NCI-H1092 treated with DMSO at 0.1 percent for 48 hours (cell line): ENCODE data around the gene FGGY.
"Not testable (repeated sequence)": the region's sequence is repeated elsewhere in the genome, so short reads cannot be mapped to it uniquely, and the experiment has no call there.

Source experiments
- DNase-seq: peaks from one replicate; lab custom pipeline; 2025; lab: John Stamatoyannopoulos, UW

Gene FGGY

DNA sequence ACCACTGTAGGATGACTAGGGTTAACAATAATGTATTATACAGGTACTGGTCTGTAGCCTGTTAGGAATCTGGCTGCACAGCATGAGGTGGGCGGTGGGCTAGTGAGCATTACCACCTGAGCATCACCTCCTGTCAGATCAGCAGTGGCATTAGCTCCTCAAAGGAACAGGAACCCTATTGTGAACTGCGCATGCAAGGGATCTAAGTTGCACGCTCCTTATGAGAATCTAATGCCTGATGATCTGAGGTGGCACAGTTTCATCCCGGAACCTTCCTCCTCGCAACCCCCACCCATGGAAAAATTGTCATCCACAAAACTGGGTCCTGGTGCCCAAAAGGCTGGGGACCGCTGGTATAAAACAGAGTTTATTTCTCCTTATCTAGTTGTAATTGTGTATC, 147.6 kb downstream of the FGGY start:
- no peak for DNase-seq

DNA sequence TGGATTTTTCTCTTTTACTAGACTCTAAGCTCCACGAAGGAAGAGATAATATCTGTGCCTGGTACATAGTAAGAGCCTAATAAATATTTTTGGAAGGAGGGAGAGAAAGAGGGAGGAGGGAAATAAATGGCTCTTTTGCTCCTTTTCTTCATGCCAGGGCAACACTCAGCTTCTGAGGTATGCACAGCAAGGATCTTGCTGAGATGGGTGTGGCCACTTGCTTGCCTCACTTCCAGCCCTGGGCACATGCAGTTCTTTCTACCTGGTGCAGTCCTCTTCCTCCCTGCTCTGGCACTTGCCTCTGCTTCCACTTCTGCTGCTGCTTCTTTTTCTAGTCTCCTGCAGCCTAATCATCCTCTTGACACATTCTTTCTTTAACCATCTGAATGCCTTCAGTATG, 148.1 kb downstream of the FGGY start:
- no peak for DNase-seq

DNA sequence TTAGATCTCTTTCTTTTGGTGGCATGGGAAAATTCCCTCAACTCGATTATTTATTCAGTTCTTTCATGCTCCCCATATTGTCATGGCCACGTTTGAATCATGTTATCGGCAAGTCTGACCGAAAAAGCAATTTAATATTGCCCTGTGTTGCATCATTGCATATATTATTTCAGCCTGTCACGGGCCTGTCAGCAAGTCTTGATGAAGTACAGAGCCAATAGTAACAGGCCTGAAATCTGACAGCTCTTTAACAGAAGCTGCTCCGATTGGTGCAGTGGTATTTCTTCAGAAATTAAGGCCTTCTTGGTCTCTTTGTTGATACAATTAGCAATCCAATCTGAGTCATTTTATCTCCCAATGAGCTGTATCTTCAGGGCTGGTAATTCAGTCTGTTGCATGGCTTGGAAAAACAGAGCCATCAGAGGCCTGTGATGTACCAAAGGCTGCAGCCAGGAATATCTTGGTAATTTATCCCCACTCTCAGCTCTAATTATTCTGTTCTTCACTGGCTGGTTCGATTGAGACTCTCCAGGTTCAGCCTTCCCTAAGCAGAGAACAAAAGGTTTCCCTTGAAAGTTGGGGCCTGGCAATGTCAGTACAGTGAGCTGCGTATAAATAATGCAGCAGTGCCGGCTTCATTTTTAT, 149.5 kb downstream of the FGGY start:
- DNase-seq = no peak

DNA sequence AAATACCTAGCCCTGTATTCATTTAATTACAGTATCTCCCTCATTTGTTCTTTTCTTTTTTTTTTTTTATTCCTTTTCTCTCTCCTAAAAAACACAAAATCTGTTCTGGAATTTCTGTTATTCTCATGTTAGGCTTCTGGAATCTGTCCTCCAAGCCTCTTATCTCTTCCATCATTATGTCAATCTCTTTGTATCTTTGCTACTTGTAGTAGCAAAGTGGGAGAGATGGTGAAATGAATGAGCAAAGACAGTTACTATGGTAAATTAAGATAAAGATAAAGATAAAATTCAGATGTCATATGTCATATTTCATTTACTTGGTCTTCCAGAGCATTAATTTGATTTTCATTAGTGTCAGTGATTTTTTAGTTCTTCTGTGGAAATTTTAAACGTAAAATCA, 155.1 kb downstream of the FGGY start:
- DNase-seq = no peak

DNA sequence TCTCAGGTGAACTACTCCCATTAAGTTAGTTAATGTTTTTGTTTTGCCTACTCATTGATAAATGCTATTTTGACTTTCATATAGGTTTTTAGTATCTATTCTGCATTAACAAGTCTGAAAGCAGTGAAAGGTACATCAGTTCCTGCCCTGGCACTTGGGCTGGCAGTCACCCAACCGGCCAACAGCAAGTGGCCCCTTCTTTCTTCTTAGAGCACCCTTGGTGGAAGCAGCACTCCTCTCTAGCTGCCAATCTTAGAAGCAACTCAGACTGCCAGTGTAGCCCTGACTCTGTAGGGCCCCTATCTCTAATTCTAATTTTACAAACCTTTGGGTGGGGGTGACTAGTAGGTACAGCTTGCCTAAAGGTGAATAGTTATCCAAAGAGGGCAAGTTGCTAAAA, 155.7 kb downstream of the FGGY start:
- DNase-seq = no peak

DNA sequence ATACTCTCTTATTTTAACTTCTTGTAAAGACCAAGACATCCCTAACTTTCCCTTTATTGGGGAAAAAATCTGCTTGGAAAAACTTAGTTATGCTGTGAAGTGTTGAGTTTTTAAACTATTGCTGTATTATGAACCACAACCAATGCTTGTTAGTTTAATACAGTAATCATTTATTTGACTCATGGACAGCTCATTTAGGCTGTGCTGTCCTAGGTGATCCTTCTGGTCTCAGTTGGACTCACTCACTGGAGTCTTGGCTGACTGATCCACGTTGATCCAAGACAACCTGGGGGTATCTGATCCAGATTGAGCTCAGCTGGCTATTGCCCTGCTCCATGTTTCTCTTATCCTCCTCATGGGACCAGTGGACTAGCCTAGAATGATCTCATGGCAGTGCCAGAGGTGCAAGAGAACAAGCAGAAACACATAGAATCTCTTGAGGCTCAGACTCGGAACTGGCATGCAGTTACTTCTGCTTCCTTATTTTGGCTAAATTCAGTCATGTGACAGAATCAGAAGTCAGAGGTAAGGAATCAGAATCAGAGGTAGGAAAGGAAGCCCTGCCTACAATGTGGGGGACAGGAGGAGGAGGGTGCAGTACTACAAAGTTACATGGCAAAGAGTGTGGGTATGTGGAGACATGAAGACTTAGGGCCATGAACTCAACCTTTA, 156.5 kb downstream of the FGGY start:
- no peak for DNase-seq

DNA sequence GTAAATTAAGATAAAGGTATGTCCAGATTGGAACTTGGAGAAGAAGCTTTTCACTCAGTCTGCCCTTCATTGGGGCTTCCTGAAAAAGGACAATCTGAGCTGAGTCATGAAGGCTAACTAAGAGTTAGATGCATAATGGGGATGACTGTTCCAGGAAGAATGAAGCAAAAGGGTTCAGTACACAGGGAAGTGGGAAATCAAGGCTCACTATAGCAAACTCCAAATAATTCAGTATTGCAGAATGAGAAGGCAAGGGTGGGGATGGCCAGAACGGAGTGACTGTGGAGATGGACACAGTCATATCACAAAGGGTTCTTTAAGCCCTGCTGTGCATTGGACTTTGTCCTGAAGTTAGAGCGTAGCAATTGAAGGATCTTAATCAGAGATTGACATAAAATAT, 158.3 kb downstream of the FGGY start:
- no peak for DNase-seq

DNA sequence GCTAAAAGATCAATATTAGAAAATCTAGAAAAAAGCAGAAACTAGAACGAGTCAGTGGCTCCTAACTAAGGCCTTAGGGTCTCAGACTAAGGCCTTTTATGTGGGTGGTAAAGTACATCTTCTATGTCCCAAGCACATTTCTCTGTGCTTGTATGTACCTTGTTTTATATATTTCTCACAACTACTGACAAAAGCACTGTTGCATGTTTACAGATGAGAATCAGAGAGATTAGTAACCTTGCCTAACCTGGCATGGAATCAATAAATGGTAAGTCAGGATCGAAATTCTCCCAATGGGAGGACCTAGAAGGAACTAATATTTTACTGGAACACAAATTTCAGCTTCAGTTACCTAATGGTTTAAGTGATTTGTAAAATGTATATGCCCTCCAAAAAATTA, 160.9 kb downstream of the FGGY start:
- DNase-seq = no peak

DNA sequence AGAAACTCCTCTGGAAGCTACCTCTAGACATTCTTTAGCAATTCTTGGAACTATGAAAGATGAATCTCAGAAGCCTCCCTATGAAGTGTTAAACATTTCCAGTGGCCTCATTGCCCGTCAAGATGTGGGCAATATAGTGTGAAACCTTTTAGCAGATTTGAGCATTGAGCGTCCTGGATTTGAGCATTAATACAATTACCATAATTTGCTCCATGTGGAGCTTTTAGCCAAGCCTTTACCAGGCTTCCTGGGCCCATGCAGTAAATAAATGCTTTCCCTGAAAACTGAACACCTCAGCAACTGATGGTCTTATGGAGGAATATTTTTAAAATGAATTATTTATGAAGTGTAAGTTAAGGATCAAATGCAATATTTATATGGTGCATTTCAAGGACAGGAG, 162.0 kb downstream of the FGGY start:
- DNase-seq = no peak

DNA sequence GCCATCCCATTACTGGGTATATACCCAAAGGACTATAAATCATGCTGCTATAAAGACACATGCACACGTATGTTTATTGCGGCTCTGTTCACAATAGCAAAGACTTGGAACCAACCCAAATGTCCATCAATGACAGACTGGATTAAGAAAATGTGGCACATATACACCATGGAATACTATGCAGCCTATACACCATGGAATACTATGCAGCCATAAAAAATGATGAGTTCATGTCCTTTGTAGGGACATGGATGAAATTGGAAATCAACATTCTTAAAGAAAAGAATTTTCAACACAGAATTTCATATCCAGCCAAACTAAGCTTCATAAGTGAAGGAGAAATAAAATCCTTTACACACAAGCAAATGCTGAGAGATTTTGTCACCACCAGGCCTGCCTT, 166.0 kb downstream of the FGGY start:
- not testable (repeated sequence) for DNase-seq

DNA sequence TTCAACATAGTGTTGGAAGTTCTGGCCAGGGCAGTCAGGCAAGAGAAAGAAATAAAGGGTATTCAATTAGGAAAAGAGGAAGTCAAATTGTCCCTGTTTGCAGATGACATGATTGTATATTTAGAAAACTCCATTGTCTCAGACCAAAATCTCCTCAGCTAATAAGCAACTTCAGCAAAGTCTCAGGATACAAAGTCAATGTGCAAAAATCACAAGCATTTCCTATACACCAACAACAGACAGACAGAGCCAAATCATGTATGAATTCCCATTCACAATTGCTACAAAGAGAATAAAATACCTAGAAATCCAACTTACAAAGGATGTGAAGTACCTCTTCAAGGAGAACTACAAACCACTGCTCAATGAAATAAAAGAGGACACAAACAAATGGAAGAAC, 168.6 kb downstream of the FGGY start:
- not testable (repeated sequence) for DNase-seq

DNA sequence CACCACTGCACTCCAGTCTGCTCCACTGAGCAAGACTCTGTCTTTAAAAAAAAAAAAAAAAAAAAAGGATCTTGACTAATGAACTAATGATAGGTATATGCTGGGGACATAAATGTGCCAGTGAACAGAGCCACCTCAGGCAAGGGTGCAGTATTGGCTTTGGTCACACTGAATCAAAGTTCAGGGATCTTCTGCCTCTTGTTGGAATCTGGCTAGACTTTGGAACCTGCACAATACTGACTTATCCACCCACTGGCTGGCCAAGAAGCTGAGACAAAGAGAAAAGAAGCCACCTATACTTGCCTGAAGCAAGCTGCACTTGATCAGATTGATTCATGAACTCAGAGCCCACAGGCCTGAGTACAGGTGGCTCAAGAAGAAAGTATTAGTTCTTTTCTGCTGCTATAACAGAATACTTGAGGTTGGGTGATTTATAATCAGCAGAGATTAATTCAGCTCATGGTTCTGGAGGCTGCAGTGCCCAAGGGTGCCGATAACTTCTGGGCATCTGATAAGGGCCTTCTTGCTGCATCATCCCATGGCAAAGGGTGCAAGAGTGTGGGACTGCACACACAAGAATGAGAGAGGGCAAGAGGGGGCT, 172.0 kb downstream of the FGGY start:
- no peak for DNase-seq

DNA sequence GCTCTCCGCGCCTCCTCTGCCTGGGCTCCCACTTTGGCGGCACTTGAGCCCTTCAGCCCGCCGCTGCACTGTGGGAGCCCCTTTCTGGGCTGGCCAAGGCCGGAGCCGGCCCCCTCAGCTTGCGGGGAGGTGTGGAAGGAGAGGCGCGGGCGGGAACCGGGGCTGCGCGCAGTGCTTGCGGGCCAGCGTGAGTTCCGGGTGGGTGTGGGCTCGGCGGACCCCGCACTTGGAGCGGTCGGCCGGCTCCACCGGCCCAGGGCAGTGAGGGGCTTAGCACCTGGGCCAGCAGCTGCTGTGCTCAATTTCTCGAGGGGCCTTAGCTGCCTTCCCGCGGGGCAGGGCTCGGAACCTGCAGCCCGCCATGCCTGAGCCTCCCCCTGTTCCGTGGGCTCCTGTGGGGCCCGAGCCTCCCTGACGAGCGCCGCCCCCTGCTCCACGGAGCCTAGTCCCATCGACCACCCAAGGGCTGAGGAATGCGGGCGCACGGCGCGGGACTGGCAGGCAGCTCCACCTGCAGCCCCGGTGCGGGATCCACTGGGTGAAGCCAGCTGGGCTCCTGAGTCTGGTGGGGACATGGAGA, 175.2 kb downstream of the FGGY start:
- DNase-seq = not testable (repeated sequence)

DNA sequence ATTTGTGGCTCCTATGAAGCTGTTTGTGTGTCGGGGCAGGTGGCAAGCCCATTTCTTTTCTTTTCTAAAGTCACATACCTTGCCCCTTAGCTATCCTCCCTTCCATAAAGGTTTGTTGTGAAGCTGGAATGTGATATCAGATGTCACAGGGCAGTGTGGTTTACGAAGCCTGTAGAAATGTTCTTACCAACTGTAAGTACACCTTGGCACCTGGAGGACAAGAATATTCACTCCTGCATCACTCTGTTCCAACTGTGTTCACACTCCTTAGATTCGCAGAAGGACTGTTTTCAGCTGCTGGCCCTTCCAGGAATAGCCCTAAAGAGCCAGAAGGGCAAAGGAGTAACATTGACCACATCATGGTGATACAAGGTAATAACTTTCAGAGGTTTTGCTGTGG, 176.9 kb downstream of the FGGY start:
- no peak for DNase-seq

DNA sequence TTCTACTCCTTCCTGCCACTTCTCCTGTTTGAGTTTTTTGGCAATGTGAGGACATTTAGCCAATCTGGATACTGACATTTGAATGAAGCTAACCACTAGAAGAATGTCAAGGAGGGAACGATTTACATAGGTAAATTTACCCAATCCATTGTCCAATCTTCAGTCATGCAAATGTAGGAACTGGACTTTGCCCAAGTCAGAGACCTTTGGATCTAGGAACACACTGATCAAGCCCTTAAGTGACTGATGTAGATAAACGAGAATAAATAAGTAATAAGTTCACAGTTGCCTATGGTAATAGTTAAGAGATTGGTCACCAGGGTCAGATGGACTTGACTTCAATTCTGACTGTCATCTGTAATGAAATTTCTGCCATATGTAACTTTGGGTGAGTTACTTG, 177.6 kb downstream of the FGGY start:
- DNase-seq = no peak

DNA sequence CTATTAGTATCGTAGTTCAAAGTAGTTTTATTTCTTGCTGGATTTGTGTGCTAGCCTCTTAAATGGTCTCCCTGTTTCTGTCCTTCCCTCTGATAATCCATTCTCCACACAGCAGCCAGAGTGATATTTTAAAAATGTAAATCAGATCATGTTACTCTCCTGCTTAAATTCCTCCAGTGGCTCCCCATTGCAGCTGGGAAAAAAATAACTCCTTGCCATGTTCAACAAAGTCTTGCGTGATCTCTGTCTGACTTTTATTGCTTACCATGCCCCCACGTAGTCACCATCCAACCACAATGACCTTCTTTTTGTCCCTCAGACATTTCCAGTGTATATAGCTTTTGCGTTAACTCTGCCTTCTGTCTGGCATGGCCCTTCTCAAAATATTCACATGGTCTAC, 178.8 kb downstream of the FGGY start:
- no peak for DNase-seq

DNA sequence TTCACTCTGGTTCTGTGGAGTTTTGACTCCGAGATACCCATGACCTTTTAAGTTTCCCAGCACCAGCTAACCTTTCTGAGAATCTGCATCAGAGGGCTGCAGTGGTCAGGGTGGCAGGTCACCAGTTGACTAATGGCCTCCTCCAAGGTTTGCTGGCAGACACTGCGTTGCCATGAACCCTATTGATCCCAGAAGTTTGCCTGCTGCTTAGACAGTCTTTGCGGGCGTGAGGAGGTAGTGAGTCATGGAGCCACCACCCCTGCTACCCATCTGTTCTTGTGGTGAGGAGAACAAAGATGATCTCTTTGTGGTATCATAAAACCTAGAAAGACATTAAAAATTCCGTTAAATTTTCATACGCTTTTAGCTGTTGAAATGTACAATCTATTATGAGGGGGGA, 180.4 kb downstream of the FGGY start:
- no peak for DNase-seq

DNA sequence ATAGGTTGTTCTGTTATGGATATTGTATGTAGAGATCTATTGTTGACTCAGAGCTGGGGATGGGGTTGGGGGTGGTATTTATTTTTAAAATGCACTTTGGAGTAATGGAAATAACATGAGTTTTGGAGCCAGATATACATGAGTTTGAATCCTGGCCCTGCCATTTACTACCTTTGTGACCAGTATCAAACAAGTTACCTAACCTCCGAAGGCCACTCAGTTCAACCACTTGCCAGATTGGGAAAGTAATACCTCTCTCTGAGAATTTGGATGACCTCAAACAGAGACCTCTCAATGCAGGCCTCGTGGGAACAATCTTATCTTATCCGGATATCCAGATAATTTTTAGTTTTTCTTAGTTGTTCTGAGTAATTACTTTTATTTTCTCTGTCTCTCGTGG, 181.0 kb downstream of the FGGY start:
- no peak for DNase-seq

DNA sequence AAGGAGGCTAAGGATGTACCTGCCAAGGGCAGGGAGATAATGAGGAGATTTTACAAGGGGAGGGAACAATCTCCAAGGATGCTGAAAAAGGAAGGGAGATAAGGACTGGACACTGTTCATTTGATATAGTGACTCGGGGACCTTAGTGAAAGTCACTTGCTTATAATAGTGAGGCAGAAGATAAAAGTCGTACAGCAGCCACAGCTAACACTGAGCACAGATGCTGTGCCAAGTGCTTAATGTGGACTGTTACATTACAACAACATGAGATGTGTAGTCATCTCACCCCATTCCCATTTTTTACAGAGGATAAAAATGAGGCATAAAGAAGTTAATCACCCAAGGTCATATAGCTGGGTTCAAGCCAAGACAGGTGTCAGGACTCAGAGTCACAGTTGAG, 181.9 kb downstream of the FGGY start:
- no peak for DNase-seq

DNA sequence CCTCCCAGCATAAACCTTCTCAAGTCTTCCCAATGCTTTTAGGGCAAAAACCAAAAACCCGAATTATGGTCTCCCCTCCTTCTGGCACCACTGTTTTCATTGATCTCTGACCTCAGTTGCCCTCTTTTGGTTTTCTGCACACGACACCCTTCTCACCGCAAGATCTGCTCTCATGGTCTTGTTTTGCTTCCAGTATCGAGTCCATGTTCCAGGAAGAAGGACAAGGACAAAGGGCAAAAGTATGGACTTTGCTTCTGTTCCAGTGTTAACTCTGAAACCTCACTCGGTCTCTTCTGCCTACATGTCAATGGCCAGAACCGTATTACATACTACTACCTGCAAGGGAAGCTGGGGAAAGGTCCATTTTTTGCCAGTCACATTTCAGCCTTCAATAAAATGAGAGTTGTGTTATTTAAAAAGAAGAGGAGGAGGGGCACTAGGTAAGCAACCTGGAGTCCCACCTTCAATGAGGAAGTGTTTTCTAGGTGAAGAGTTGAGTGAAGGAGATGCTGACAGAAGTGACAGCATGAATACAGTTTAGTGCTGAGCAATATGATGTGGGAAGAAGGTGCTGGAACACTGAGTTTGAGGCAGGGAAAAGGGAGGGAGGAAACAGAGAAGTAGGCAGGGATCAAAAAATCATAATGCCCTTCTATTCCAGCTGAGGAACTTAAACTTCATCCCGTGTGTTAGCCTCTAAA, 183.4 kb downstream of the FGGY start:
- DNase-seq = no peak

DNA sequence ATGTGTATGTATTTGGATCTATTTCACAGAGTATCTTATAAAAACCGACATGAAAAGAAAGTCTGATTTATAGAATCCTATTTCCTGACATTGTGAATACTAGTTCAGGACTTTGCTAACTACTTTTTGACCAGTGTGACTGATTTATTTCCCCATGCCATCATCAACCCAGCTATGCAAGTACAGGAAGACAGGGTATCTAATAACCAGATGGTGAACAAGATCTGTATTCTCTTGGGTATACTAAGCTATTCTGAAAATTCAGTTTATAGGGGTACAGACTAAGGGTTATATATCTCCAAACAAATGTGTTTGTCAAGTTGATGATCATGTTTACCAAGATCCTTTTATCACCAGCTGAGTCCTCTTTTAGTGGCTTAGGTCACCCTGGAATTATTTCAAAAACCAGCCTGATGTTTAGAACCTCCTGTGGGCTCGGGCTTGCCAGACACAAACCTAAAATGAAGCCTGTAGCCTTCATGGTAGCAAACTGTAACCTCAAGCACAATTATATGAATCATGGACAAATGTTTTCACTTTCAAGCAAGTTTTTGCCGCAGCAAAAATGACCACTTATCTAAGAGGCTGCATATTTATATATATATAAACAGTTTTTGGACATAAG, 185.1 kb downstream of the FGGY start:
- no peak for DNase-seq

DNA sequence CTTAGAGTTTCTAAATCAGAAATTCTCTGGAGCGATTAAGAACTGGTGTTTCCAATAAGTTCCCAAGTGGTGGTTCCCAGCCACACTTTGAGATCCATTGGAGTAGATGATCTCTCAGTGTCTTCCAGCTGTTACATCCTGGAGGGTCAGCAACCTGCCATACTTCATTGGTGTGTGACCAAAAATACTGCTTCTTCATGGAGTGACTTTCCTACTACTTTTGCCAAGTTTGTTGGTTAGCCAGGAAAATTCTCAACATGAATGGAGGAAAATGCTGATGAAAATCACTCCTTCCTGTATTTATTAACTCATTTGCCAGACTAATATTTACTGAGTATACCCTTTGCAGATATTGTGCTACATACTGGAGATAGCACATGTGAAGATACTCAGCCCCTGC, 186.1 kb downstream of the FGGY start:
- no peak for DNase-seq
